H1 (cell line): ENCODE data around the gene VEZT. TPM values are rescaled to one million over a fixed set of nuclear protein-coding genes. Genes with fewer than 3 reads are reported as not detected.

Source experiments
- CTCF ChIA-PET: fragments of 300-600 bp; sonication (Branson Sonifier 250); formaldehyde crosslinking; loops from one replicate; lab custom pipeline; 2021; ENCODE audit not compliant: partially characterized antibody; lab: Charles Lee
- POLR2A ChIA-PET: fragments of 300-600 bp; sonication (Branson Sonifier 250); formaldehyde crosslinking; loops from one replicate; lab custom pipeline; 2021; ENCODE audit warnings: inconsistent platforms; ENCODE audit not compliant: partially characterized antibody; lab: Charles Lee
- DNase-seq, 2 experiments: peaks; one replicate each; pipeline versions ENCODE4 v3.0.0 to v3.0.0-alpha.2; 2010 to 2022; ENCODE audit warnings: low spot score in 2 of 2, low read depth in 1 of 2, mixed read lengths in 1 of 2
- FAIRE-seq: peaks from 2 replicates; lab custom pipeline; 2011; peaks lifted over from hg19 to GRCh38; lab: Jason Lieb, UNC
- H2AFZ ChIP-seq: 2 replicates; pipeline ENCODE4 v1.8.1; 2012; ENCODE audit warnings: low read length, inconsistent platforms
- H2AK5ac ChIP-seq: 2 replicates; pipeline ENCODE4 v1.6.1; 2013; ENCODE audit warnings: low read depth, low read length
- H2BK120ac ChIP-seq: replicated peaks from 2 replicates; pipeline ENCODE3; 2013; ENCODE audit warnings: low read depth, low read length, inconsistent platforms
- H2BK12ac ChIP-seq: 2 replicates; pipeline ENCODE4 v1.6.1; 2013; ENCODE audit warnings: low read depth, low read length
- H2BK15ac ChIP-seq: 2 replicates; pipeline ENCODE4 v1.6.1; 2013; ENCODE audit warnings: low read length
- H2BK20ac ChIP-seq: 2 replicates; pipeline ENCODE4 v1.6.1; 2013; ENCODE audit warnings: low read length
- H2BK5ac ChIP-seq: 2 replicates; pipeline ENCODE4 v1.6.1; 2013; ENCODE audit warnings: low read depth, low read length
- H3K14ac ChIP-seq: 2 replicates; pipeline ENCODE4 v1.6.1; 2013; ENCODE audit warnings: inconsistent platforms; ENCODE audit not compliant: insufficient read length
- H3K18ac ChIP-seq: 2 replicates; pipeline ENCODE4 v1.6.1; 2013; ENCODE audit warnings: low read length; ENCODE audit errors: extremely low read depth
- H3K23ac ChIP-seq: 2 replicates; pipeline ENCODE4 v1.6.1; 2013; ENCODE audit warnings: inconsistent platforms; ENCODE audit not compliant: insufficient read length
- H3K23me2 ChIP-seq: 2 replicates; pipeline ENCODE4 v1.6.1; 2013; ENCODE audit warnings: low read depth, low read length
- H3K27ac ChIP-seq: 2 replicates; pipeline ENCODE4 v1.6.1; 2011; ENCODE audit warnings: low read depth, low read length, inconsistent platforms
- H3K27me3 ChIP-seq, 4 experiments: replicated peaks in 1 of 4; 1 replicate in 1 of 4; 2 replicates in 3 of 4; pipeline versions ENCODE4 v1.6.1 to v1.8.1; 2011 to 2013; ENCODE audit warnings: low read length in 3 of 4, mild to moderate bottlenecking in 3 of 4, inconsistent platforms in 2 of 4, mixed read lengths in 2 of 4, moderate library complexity in 1 of 4; ENCODE audit not compliant: control insufficient read depth in 3 of 4, insufficient read depth in 3 of 4; ENCODE audit errors: extremely low read depth in 1 of 4
- H3K36me3 ChIP-seq, 4 experiments: 2 replicates each; pipeline versions ENCODE4 v1.6.1 to v1.8.1; 2011 to 2013; ENCODE audit warnings: mild to moderate bottlenecking in 4 of 4, low read length in 3 of 4, moderate library complexity in 2 of 4, control low read depth in 1 of 4, inconsistent platforms in 1 of 4; ENCODE audit not compliant: insufficient read depth in 4 of 4, control insufficient read depth in 2 of 4
- H3K4ac ChIP-seq: replicated peaks from 2 replicates; pipeline ENCODE3; 2013; ENCODE audit warnings: low read length, low read depth, mixed read lengths, inconsistent platforms; ENCODE audit not compliant: insufficient read length
- H3K4me1 ChIP-seq, 4 experiments: replicated peaks in 1 of 4; 1 replicate in 1 of 4; 2 replicates in 3 of 4; pipeline versions ENCODE4 v1.6.1 to v1.8.1; 2011 to 2013; ENCODE audit warnings: low read length in 3 of 4, inconsistent platforms in 2 of 4, mixed read lengths in 1 of 4; ENCODE audit not compliant: insufficient read depth in 4 of 4, control insufficient read depth in 3 of 4
- H3K4me2 ChIP-seq, 2 experiments: 2 replicates each; pipeline versions ENCODE4 v1.6.1 to v1.8.1; 2011 to 2013; ENCODE audit warnings: low read depth in 2 of 2, low read length in 2 of 2, control low read depth in 1 of 2, inconsistent platforms in 1 of 2, mild to moderate bottlenecking in 1 of 2; ENCODE audit not compliant: insufficient read depth in 1 of 2
- H3K4me3 ChIP-seq, 4 experiments: fragments of 200-600, 300-600 bp in 1 of 4; sonication (generic), shearing (Covaris generic), sonication (Bioruptor Twin) in 1 of 4; 2 replicates each; pipeline versions ENCODE4 v1.5.1 to v1.8.1; 2011 to 2016; ENCODE audit warnings: low read length in 4 of 4, low read depth in 3 of 4, control low read depth in 2 of 4, inconsistent platforms in 2 of 4, mild to moderate bottlenecking in 2 of 4, mixed read lengths in 1 of 4, moderate library complexity in 1 of 4; ENCODE audit not compliant: insufficient read depth in 2 of 4; ENCODE audit errors: extremely low read depth in 1 of 4
- H3K56ac ChIP-seq: replicated peaks from 2 replicates; pipeline ENCODE3; 2013; ENCODE audit warnings: low read depth, mild to moderate bottlenecking, mixed read lengths, low read length, inconsistent platforms; ENCODE audit not compliant: insufficient read length
- H3K79me1 ChIP-seq: 2 replicates; pipeline ENCODE4 v1.6.1; 2013; ENCODE audit warnings: low read depth, low read length, control low read depth
- H3K79me2 ChIP-seq, 2 experiments: 2 replicates each; pipeline versions ENCODE4 v1.6.1 to v1.8.1; 2012 to 2013; ENCODE audit warnings: low read length in 2 of 2, mild to moderate bottlenecking in 2 of 2, inconsistent platforms in 1 of 2; ENCODE audit not compliant: insufficient read depth in 2 of 2, control insufficient read depth in 1 of 2
- H3K9ac ChIP-seq, 4 experiments: replicated peaks in 1 of 4; 1 replicate in 1 of 4; 2 replicates in 3 of 4; pipeline versions ENCODE4 v1.6.1 to v1.8.1; 2011 to 2013; ENCODE audit warnings: low read depth in 3 of 4, low read length in 3 of 4, control low read depth in 2 of 4, mild to moderate bottlenecking in 2 of 4, moderate library complexity in 2 of 4, inconsistent platforms in 1 of 4; ENCODE audit errors: extremely low read depth in 1 of 4
- H3K9me3 ChIP-seq, 2 experiments: 2 replicates each; pipeline versions ENCODE4 v1.6.1 to v1.8.1; 2012 to 2013; ENCODE audit warnings: mild to moderate bottlenecking in 2 of 2, moderate library complexity in 2 of 2, control low read depth in 1 of 2, inconsistent platforms in 1 of 2, low read depth in 1 of 2, low read length in 1 of 2, mixed read lengths in 1 of 2; ENCODE audit not compliant: insufficient read depth in 2 of 2
- H4K20me1 ChIP-seq, 2 experiments: replicated peaks in 1 of 2; 2 replicates each; pipeline versions ENCODE3 to v1.8.1; 2011 to 2013; ENCODE audit warnings: inconsistent platforms in 2 of 2, low read length in 2 of 2, mild to moderate bottlenecking in 1 of 2; ENCODE audit not compliant: insufficient read depth in 2 of 2, control insufficient read depth in 1 of 2
- H4K5ac ChIP-seq: 2 replicates; pipeline ENCODE4 v1.6.1; 2013; ENCODE audit warnings: low read length, low read depth, mixed read lengths, inconsistent platforms; ENCODE audit not compliant: insufficient read length
- H4K8ac ChIP-seq: 2 replicates; pipeline ENCODE4 v1.8.0; 2013; ENCODE audit warnings: mild to moderate bottlenecking, moderate library complexity, low read length, inconsistent platforms; ENCODE audit not compliant: insufficient read depth; ENCODE audit errors: extremely low read depth
- H4K91ac ChIP-seq: replicated peaks from 2 replicates; pipeline ENCODE3; 2013; ENCODE audit warnings: low read length, mixed read lengths, inconsistent platforms; ENCODE audit not compliant: insufficient read length
- BRCA1 ChIP-seq: IDR thresholded peaks from 2 replicates; pipeline ENCODE4 v1.6.1; 2012; ENCODE audit warnings: low read depth, low read length, improper control_type of control experiment
- CBX5 ChIP-seq: fragments of 300-800, 300-1000 bp; sonication (generic); IDR thresholded peaks from 2 replicates; pipeline ENCODE4 v1.7.1; 2016; ENCODE audit warnings: antibody characterized with exemption, low read length, low read depth
- CREB1 ChIP-seq: IDR thresholded peaks from 2 replicates; pipeline ENCODE4 v1.6.1; 2012; ENCODE audit warnings: inconsistent platforms
- CTBP2 ChIP-seq: IDR thresholded peaks from 2 replicates; pipeline ENCODE4 v1.7.0; 2011; ENCODE audit warnings: borderline replicate concordance, mild to moderate bottlenecking, moderate library complexity, mixed read lengths, low read length; ENCODE audit not compliant: insufficient read depth, insufficient read length
- GABPA ChIP-seq: IDR thresholded peaks from 2 replicates; pipeline ENCODE4 v1.6.1; 2011; ENCODE audit warnings: mild to moderate bottlenecking, low read length, moderate library complexity, borderline replicate concordance; ENCODE audit not compliant: insufficient read depth
- KDM5A ChIP-seq: fragments of 200-600 bp; IDR thresholded peaks from 2 replicates; pipeline ENCODE4 v1.7.1; 2012; ENCODE audit warnings: mild to moderate bottlenecking, low read length, inconsistent platforms, mixed read lengths
- POLR2AphosphoS5 ChIP-seq: IDR thresholded peaks from 2 replicates; pipeline ENCODE4 v1.6.1; 2011; ENCODE audit warnings: low read depth, low read length
- SAP30 ChIP-seq: fragments of 300-600 bp; sonication (generic); IDR thresholded peaks from 2 replicates; pipeline ENCODE4 v1.7.1; 2012; ENCODE audit warnings: low read length, moderate library complexity, mild to moderate bottlenecking, inconsistent platforms; ENCODE audit not compliant: insufficient read depth, insufficient replicate concordance
- SIX5 ChIP-seq: IDR thresholded peaks from 2 replicates; pipeline ENCODE4 v1.6.1; 2011; ENCODE audit warnings: mild to moderate bottlenecking, low read depth, low read length
- TBP ChIP-seq: IDR thresholded peaks from 2 replicates; pipeline ENCODE4 v1.6.1; 2011; ENCODE audit warnings: low read depth, low read length, improper control_type of control experiment
- TEAD4 ChIP-seq: IDR thresholded peaks from 2 replicates; pipeline ENCODE4 v1.6.1; 2012; ENCODE audit warnings: low read depth, low read length, inconsistent platforms, mixed read lengths
- polyA plus RNA-seq, 7 experiments: library from polyadenylated mRNA; depleted of rRNA in 3 of 7; stranded (reverse) in 5 of 7; unstranded in 2 of 7; fragments of >200 nt in 5 of 7; fragments of 200-250 nt in 2 of 7; gene quantifications; 1 replicate in 5 of 7; 2 replicates in 1 of 7; 4 replicates in 1 of 7; pipeline versions ENCODE4 v1.2.1 to v1.2.3, GENCODE V29; 2011 to 2013; ENCODE audit warnings: missing spikeins in 2 of 7, mixed read lengths in 2 of 7
- total RNA-seq: library from RNA; stranded (reverse); fragmentation: NEBNext Ultra II Directional; extraction: Animal tissue kit (Norgen Biotek cat#: 25700); gene quantifications from 2 replicates; pipeline ENCODE4 v1.2.1, GENCODE V29; 2021

VEZT gene
- total and polyA plus RNA-seq, 2 of the 8 experiments (the other 6 are each of a cell fraction or from before 2014, with no cell fraction given) = 44.0 to 56.1 TPM

- peaks cover 2 to 12% (median 10%) of the 10 kb centered on the region in 4 experiments; a peak in 5 of 7 replicates for H3K4me1 ChIP-seq
- H3K4ac ChIP-seq = no peak overlapping the region
- H3K9me3 ChIP-seq = no peaks in the 10 kb centered on the region
- H3K79me2 ChIP-seq = peaks cover 0 to 56% of the 10 kb centered on the region in 2 experiments; a peak in 2 of 4 replicates
- CTCF ChIA-PET = no interaction called here
- no peaks in the 10 kb centered on the region for H3K23me2 ChIP-seq
- H4K91ac ChIP-seq = no peak overlapping the region
- no peak overlapping the region for H3K4me3 ChIP-seq
- H2AK5ac ChIP-seq = no peak overlapping the region
- FAIRE-seq (no peak), DNase-seq (no peak)
- no peaks in the 10 kb centered on the region for H3K27me3 ChIP-seq
- no peaks in the 10 kb centered on the region for H3K79me1 ChIP-seq
- H2BK120ac ChIP-seq = no peak overlapping the region
- no peak overlapping the region for H3K18ac ChIP-seq
- H4K8ac ChIP-seq = no peak overlapping the region
- H3K14ac ChIP-seq = no peak overlapping the region
- no peak overlapping the region for H3K23ac ChIP-seq
- H2AFZ ChIP-seq = no peak overlapping the region
- no peak overlapping the region for H4K5ac ChIP-seq
- no peak overlapping the region for H2BK15ac ChIP-seq
- H2BK20ac ChIP-seq = no peak overlapping the region
- H3K27ac ChIP-seq = no peak overlapping the region
- no peaks in the 10 kb centered on the region for H3K36me3 ChIP-seq
- no peak overlapping the region for H3K9ac ChIP-seq
- no peaks in the 10 kb centered on the region for H4K20me1 ChIP-seq
- POLR2A ChIA-PET = interaction anchor here (1.3 kb wide), 1 partner anchor 18 kb away, joined by 3 read pairs; no protein-coding TSS in a partner anchor
- H2BK5ac ChIP-seq = no peak overlapping the region
- no peak for TF ChIP-seq TBP
- TF ChIP-seq SIX5 = no peak
- no peak for TF ChIP-seq CBX5
- no peak for TF ChIP-seq BRCA1
- no peak for TF ChIP-seq POLR2AphosphoS5
- TF ChIP-seq TEAD4 = no peak
- no peak for TF ChIP-seq CTBP2
- no peak for TF ChIP-seq SAP30
- TF ChIP-seq KDM5A = no peak
- TF ChIP-seq GABPA = no peak
- TF ChIP-seq CREB1 = no peak
- no peak overlapping the region for H3K56ac ChIP-seq
- H3K4me2 ChIP-seq = no peak overlapping the region
- H2BK12ac ChIP-seq = no peak overlapping the region
Measured at GRCh38 chr12:95192271-95192670, 25.3 kb upstream of the VEZT start.
